ENCODE results near the gene TCIRG1. TPM values are rescaled to one million over a fixed set of nuclear protein-coding genes. Genes with fewer than 3 reads are reported as not detected.
A peak's percentile ranks its signal among the peaks of the same experiment; 100 is the strongest.

The TCIRG1 gene
- total RNA-seq, 6 experiments from 2014 or later: 39.4 to 97.1 (median 69.3) TPM

- WGBS (ENCODE audit: insufficient coverage, low coverage, low lambda C conversion rate, missing lambda C conversion rate): 1% methylated on average over 26 of the region's 56 CpGs
- no peaks in the 10 kb centered on the region for H3K9me3 ChIP-seq
- peak; percentile 68 for TF ChIP-seq POLR2A (IDR thresholded peaks at IDR 0.05)
- no peak for TF ChIP-seq CTCF (IDR thresholded peaks at IDR 0.05)
- H3K36me3 ChIP-seq: peaks cover 0 to 8% (median 3%) of the 10 kb centered on the region in 4 donors
- intact Hi-C loops (cut with DNase I): no loop called here
- ATAC-seq (peak; percentile 84 to 90 (median 88)), DNase-seq (peak; percentile 93 to 96 (median 95))
- peak within 1 kb of the TSS; percentile 69 to 81 (median 78) for H3K27ac ChIP-seq
- H3K4me1 ChIP-seq: peaks cover 0 to 35% (median 17%) of the 10 kb centered on the region in 4 donors
- peak within 1 kb of the TSS; percentile 65 to 92 (median 82) for H3K4me3 ChIP-seq
- no peaks in the 10 kb centered on the region for H3K27me3 ChIP-seq
Measured at GRCh38 chr11:68030318-68031143, 8.3 kb upstream of the TCIRG1 start, which contains the start of gene NDUFS8. Gene NDUFS8 (plus strand): TSS chr11:68030681. CDS start chr11:68032152, 1,471 bp downstream.

GRCh38 chr11:68031144-68031464 lies 7.7 kb upstream of the TCIRG1 start:
- Histone ChIP-seq H3K4me3 (peak overlapping the region; percentile 65 to 92 (median 82)), H3K9me3 (no peaks in the 10 kb centered on the region), H3K27me3 (no peaks in the 10 kb centered on the region), H3K27ac (peak overlapping the region; percentile 69 to 81 (median 78)), H3K36me3 (peaks cover 0 to 8% (median 3%) of the 10 kb centered on the region in 4 donors), H3K4me1 (peaks cover 0 to 37% (median 17%) of the 10 kb centered on the region in 4 donors)
- WGBS (ENCODE audit: insufficient coverage, low coverage, low lambda C conversion rate, missing lambda C conversion rate): 17% methylated on average over 3 of the region's 10 CpGs
- TF ChIP-seq POLR2A (IDR thresholded peaks at IDR 0.05) (no peak), CTCF (IDR thresholded peaks at IDR 0.05) (no peak)
- ATAC-seq (peak in 3 of 4 donors; percentile 1 to 8 (median 2)), DNase-seq (no peak)
- intact Hi-C loops (cut with DNase I): no loop called here

GRCh38 chr11:68032003-68032402 lies 6.8 kb upstream of the TCIRG1 start:
- Histone ChIP-seq H3K27me3 (no peaks in the 10 kb centered on the region), H3K4me1 (peaks cover 0 to 46% (median 19%) of the 10 kb centered on the region in 4 donors), H3K4me3 (no peak overlapping the region), H3K9me3 (no peaks in the 10 kb centered on the region), H3K27ac (peak overlapping the region in 1 of 3 donors; percentile 69), H3K36me3 (peaks cover 0 to 8% (median 3%) of the 10 kb centered on the region in 4 donors)
- DNase-seq (no peak), ATAC-seq (no peak)
- TF ChIP-seq POLR2A (IDR thresholded peaks at IDR 0.05) (no peak), CTCF (IDR thresholded peaks at IDR 0.05) (no peak)
- WGBS (ENCODE audit: insufficient coverage, low coverage, low lambda C conversion rate, missing lambda C conversion rate): 80% methylated on average over 1 of the region's 9 CpGs
- intact Hi-C loops (cut with DNase I): no loop called here

- peaks cover 0 to 8% (median 3%) of the 10 kb centered on the region in 4 donors for H3K36me3 ChIP-seq
- H3K4me1 ChIP-seq: peaks cover 0 to 57% (median 25%) of the 10 kb centered on the region in 4 donors
- H3K27ac ChIP-seq: peak overlapping the region; percentile 33 to 67 (median 59)
- intact Hi-C loops (cut with DNase I): no loop called here
- no peaks in the 10 kb centered on the region for H3K9me3 ChIP-seq
- H3K27me3 ChIP-seq: no peaks in the 10 kb centered on the region
- ATAC-seq (peak in 1 of 4 donors; percentile 0), DNase-seq (no peak)
- H3K4me3 ChIP-seq: peak overlapping the region in 1 of 3 donors; percentile 11
- no peak for TF ChIP-seq POLR2A (IDR thresholded peaks at IDR 0.05)
- TF ChIP-seq CTCF (IDR thresholded peaks at IDR 0.05): no peak
- WGBS (ENCODE audit: insufficient coverage, low coverage, low lambda C conversion rate, missing lambda C conversion rate): no CpG with 5 or more reads among the region's 29 CpGs
Measured at GRCh38 chr11:68032997-68033707, 5.7 kb upstream of the TCIRG1 start.
